Placental pericyte (primary cell): Measurements from ENCODE around the gene CNOT11. TPM values are rescaled to one million over a fixed set of nuclear protein-coding genes. Genes with fewer than 3 reads are reported as not detected.

Source experiments
- small RNA-seq: library from RNA; depleted of rRNA; stranded (forward); fragments of <200 nt; gene quantifications from one replicate; pipeline ENCODE3, GENCODE V24; 2012; ENCODE audit warnings: low replicate concordance
- total RNA-seq: library from RNA; depleted of rRNA; stranded (reverse); fragments of >200 nt; gene quantifications from 2 replicates; pipeline ENCODE4 v1.2.3, GENCODE V29; 2012

Gene CNOT11
- 67.6 and 73.3 TPM in 2 replicates for total RNA-seq

GRCh38 chr2:101252408-101253012 lies at the start of gene CNOT11:
TSS of gene CNOT11 (plus strand) at chr2:101252886. CDS start at chr2:101252965, 79 bp downstream.

GRCh38 chr2:101308432-101309210 lies 55.9 kb downstream of the CNOT11 start, which contains the start of gene RNF149:
TSS of gene RNF149 (minus strand) at chr2:101308701. CDS start at chr2:101308588, 113 bp downstream.

Small RNAs within 50 kb of the gene (small RNA-seq; reads per million reads assigned to genes)
- gene MIR5696: 0.10 reads per million
- gene SNORD89: 22.7 reads per million, percentile 97 among the genes with 10 or more reads in this experiment

Other genes with a start within 250 kb of the CNOT11 start
- 8.1 and 19.5 TPM in 2 replicates for gene TBC1D8, start 101.5 kb upstream of the CNOT11 start, total RNA-seq
- 57.8 and 104 TPM in 2 replicates for gene RNF149, start 55.8 kb downstream of the CNOT11 start, total RNA-seq
- gene CREG2, start 134.6 kb downstream of the CNOT11 start, total RNA-seq: 1.3 TPM in 1 of 2 replicates, not detected in the other
- 3.1 and 23.3 TPM in 2 replicates for gene RFX8, start 222.2 kb downstream of the CNOT11 start, total RNA-seq